Femur (tissue), 1 donor: Measurements from ENCODE around the gene CAST.

Experiments used
- DNase-seq: peaks from one replicate; pipeline ENCODE4 v3.0.0-alpha.2; 2017

CAST gene

GRCh38 chr5:96679293-96679692 lies 17.1 kb downstream of the CAST start:
- no peak for DNase-seq

DNA sequence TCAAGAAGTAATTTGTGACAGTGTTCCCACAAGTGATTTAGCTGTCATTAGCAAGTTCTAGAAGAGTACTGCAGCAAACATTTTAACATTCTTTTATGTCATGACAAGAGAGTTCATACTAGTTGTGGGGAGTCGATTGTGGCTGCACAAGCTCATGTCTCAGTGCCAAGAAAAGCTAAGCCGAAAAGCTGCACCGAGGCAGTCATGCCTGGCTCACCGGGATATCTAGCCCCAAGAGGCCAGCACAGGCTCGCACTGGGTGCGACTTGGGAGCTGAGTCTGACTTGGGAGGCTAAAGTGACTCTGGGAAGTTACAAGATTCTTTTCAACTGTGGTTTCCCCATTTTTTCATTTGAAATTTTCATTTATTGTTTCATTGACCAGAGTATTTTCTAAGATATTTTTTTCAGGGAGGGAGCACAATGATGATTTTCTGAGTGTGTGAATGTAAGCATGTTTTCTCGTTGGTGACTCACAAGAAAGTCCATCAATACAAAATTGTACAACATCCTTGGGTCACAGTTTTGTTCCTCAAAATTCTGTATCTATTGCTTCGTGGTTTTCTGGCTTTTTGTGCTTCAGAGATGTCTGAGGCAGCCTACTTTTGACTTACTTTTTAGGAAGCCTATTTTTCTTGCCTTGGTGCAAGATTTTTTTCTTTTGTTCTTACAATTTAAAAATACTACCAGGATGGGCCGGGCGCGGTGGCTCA lies 18.7 kb downstream of the CAST start:
- DNase-seq: no peak

DNA sequence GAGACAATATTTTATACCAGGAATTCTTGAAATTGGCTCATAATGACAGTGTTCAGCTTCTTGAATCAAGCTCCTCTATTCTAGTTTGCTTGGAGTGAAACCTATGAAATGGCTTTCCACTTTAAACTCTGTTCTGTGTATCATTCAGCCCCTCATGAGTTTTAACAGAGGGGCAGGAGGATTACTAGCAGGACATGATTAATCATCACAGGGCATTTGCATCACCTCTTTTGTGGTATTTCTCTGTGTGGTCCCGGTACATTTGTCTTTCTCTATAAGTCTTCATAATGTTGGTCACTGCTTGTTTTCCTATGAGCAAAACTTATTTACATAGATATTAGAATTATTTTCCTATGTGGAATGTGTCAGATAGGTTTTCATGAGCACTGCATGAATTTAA lies 21.2 kb downstream of the CAST start:
- no peak for DNase-seq

DNA sequence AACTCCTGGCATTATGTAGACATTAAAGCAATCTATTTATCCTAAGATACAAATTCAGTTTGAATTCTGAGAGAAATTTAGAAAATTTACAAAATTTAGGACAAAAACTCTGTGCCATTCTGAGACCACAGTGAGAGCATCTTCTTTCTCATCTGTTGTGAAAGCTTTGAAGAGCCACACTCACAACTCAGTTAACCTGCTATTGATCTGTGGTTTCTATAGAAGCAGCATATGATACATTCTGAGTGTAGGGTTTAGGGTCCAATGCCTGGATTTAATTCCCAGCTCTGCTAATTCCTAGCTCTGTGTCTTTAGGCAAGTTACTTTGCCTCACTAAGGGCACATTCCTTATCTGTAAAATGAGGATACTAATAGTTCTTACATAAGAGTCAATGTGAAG lies 21.6 kb downstream of the CAST start:
- no peak for DNase-seq

DNA sequence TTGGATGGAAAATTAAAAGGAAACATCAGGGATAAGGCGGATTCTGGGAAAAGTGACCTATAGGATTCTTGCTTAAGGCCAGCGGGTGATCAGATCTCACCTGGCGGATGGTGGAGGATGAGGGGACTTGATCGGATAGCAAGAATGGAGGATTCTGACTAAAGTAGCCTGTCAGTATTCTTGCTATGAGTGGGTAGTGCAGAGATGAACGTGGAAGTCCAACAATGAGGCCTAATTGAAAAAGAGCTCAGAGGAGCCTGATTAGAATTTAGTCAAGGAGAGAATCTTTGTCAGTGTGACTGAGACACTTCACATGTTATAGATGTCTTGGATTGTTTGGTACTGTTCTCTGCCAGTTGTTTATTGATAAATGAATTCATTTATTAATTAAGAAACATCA lies 24.9 kb downstream of the CAST start:
- no peak for DNase-seq

DNA sequence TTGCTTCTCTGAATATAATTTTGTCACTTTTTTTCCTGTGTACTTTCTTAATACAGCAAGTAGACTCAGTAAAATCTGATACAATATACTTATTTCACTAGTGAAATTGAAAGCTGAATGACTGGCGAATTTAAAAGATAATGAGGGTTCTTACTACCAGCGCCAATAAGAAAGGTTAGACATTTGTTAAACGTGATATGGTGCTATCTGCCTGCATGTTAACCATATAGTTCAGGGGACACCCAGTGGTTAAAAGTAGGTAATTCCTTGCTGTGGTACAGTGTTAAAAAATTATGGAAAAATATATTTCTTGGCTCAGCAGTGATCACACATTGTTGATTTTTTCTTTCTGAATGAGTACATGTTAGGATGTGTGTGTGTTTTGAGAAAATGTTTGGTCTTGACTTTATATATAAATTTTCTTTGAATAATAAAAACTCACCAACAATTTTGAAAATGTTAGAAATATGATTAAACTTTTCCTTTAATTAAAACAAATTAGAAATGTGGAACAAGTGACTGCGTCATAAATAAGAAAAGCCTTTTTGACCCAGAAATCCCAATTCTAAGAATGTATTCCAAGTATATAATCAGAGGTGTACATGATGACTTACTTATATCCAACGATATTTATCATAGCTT lies 25.8 kb downstream of the CAST start:
- no peak for DNase-seq

DNA sequence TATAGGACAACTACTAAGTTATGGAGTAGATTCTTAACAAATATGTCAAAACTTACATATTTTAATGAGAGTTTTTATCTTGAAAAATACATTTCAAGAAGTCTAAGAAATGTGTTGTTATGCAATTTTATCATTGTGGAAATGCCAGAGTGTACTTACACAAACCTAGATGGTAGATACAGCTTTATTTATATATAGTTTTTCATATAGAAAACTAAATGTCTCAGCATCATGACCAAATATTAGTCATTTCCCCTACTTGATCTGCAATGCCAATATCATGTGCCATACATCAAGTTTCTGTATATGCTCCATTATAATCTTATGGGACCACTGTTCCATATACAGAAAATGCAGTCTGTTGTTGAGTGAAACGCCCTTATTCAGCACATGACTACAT lies 28.7 kb downstream of the CAST start:
- DNase-seq: no peak

- DNase-seq: no peak
Measured at GRCh38 chr5:96691503-96692303, 29.5 kb downstream of the CAST start.

- DNase-seq: no peak
Measured at GRCh38 chr5:96692441-96692840, 30.3 kb downstream of the CAST start.

GRCh38 chr5:96699186-96699820 lies 37.1 kb downstream of the CAST start:
- no peak for DNase-seq

DNA sequence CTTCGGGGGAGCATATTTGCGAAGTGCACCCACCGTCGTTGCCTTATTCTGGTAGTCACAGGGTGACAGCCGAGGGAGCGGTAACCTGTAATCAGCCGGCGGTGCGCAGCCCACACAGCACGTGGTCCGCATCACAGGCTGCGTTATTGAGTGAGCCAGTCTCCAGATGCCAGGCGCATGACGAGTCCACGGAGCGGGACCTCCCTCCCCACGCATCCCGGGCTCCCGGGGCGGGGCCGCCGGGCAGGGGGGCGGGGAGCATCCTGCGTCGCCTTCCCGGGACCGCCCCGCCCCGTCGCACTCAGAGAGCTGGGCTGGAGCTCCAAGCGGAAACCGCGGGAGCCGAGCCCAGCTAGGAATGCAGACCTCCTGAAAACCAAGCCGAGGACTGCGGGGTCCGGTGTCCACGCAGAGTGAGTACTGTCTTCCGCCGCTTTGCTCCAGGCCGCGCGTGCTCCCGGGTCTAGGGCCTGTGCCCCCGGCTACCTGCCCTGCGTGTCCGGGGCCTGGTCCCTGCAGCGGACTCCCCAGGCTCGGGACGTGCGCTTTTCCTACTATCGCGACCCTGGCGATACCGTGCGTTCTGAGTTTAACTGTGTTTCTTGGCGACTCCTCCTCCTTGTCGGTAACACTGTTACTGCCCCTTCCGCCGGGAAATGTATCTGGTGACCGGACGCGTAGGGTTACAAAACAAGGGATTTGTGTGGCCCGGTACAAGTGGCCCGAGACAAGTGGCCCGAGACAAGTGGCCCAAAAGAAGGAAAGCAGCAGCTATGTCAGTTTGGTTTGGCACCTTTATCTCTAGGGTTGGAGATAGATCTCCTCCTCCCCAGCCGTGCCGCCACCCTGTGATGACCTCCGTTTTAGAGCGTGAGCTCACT lies 40.6 kb downstream of the CAST start:
- DNase-seq: peak; percentile 95

- no peak for DNase-seq
Measured at GRCh38 chr5:96703384-96703920, 41.3 kb downstream of the CAST start.

- DNase-seq: no peak
Measured at GRCh38 chr5:96703995-96704394, 41.8 kb downstream of the CAST start.

- no peak for DNase-seq
Measured at GRCh38 chr5:96706433-96707111, 44.4 kb downstream of the CAST start.

GRCh38 chr5:96708600-96708999 lies 46.4 kb downstream of the CAST start:
- no peak for DNase-seq

GRCh38 chr5:96709152-96709821 lies 47.1 kb downstream of the CAST start:
- no peak for DNase-seq

DNA sequence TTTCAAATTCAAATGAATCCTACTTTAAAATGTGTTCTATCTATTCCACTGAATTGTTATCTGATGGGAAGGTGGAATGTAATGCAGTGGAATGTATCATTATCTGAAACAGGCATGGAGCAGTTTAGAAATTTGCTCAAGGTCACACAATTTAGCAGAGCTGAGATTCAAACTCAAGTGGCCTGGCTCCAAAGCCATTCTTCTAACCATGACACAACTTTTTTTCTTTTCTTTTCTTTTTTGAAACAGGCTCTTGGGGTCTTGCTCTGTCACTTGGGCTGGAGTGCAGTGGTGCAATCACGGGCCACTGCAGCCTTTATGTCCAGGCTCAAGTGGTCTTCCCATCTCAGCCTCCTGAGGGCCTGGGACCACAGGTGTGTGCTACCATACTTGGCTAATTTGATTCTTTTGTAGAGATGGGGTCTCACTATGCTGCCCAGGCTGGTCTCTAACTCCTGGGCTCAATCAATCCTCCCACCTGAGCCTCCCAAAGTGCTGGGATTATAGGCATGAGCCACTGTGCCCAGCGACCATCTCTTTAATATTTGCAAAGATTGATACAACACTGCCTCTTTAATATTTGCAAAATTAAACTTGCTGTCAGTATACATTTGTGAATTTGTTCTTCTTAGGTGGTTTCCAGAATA lies 50.0 kb downstream of the CAST start:
- DNase-seq: no peak

DNA sequence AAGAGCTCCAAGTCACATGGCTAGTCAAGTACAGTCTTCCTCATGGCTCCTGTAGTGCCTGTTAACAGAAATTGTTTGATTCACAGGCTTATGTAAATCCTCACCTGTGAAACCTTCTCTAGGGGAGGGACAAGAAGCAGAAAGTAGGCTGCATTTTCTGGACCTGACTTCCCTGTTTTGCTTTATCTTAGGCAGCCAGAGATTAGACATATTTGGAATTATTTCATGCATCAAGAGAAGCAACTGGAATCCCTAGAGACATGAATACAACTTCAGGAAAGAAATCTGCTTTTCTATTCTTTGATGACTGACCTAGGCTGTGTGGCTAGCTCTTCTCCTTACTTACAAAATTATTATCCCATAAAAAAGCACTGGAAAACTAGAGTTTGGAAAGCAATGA lies 52.3 kb downstream of the CAST start:
- no peak for DNase-seq

DNA sequence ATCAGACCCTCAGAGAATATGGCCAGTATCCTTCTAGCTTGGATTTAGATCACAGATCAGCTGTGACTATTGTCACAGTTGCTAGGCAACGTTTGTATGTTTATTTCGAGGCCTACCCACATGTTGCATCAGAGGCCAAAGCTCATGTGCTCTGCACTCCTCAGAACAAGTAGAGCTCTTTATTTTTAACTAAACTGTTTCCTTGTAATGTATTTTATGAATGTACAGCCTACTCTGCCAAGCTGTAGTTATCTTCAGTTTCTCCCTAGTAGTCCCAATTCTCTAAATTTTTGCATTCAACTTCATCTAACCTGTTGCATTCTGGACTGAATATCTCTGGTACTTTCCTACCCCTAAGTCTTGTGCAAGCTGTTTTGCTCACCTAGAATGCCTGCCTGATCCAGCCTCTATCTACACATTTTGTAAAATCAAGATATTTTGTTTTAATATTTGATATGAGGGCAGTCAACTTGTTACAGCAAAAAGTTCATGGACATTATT lies 52.8 kb downstream of the CAST start:
- peak; percentile 78 for DNase-seq

- no peak for DNase-seq
Measured at GRCh38 chr5:96716007-96716406, 53.8 kb downstream of the CAST start.
